DMS 273 (cell line): ENCODE data around the gene MLST8.

ENCODE experiments used
- DNase-seq: peaks from one replicate; lab custom pipeline; 2025; ENCODE audit not compliant: unreplicated experiment; lab: John Stamatoyannopoulos, UW

The MLST8 gene

DNA sequence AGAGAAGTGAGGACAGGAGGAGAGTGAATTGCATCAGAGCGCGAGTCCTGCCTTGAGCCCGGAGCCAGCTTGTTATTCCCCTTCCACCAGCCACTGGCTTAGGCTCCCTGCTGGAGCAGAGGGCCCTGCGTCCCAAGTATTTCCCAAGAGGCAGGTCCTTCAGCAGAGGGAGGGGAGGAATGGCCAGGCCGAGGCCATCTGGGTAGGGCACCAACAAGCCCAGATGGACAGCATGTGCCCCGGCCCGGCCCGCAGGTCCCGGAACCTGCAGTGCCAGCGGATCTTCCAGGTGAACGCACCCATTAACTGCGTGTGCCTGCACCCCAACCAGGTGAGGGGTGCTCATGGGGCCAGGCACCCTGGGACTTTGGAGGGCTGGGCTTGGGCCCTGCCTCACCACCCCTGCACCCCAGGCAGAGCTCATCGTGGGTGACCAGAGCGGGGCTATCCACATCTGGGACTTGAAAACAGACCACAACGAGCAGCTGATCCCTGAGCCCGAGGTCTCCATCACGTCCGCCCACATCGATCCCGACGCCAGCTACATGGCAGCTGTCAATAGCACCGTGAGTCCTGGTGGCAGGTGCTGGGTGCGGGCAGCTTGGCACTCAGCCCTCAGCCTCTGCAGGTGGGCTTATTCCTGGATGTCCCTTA, 1.7 kb downstream of the MLST8 start:
- DNase-seq: no peak

DNA sequence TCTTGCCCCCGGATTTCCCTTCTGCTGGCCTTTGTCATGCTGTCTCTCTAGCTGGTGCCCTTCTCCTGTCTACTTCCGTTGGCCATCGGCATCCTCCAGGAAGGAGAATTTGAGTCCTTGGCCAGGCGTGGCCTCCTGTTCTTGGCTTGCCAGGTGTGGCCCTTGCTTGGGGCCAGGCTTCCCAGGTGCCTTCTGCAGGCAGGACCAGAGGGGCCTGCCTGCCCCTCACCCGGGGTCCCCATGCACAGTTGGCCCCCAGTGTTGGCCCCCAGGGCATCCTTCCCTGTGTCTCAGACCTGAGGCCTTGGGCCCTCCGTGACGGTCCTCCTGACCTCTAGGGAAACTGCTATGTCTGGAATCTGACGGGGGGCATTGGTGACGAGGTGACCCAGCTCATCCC, 2.6 kb downstream of the MLST8 start:
- no peak for DNase-seq

DNA sequence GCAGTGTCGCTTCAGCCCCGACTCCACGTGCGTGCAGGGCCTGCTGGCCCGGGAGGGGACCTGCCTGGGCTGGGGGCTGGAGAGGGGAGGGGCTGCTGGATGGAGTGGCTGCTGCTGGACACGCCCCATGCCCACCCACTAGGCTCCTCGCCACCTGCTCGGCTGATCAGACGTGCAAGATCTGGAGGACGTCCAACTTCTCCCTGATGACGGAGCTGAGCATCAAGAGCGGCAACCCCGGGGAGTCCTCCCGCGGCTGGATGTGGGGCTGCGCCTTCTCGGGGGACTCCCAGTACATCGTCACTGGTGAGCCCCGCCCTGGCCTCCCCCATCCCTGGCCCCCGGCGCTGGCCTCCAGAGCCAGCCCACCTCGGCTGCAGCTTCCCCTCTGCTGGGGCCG, 3.1 kb downstream of the MLST8 start:
- DNase-seq: peak; percentile 52

DNA sequence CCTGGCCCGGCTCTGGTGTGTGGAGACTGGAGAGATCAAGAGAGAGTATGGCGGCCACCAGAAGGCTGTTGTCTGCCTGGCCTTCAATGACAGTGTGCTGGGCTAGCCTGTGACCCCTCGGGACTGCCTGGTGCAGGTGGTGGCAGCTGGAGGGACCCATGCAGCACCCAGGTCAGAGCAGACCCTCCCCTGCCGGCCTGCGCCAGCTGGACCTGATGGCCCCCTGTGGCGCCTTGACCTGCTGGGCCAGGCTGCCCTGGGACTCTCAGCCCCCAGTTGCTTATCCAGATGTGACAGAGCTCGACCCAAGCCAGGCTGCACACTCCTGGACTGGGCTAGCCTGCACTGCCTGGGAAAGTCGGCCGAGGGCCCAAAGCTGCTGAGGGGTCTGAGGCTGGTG, 3.5 kb downstream of the MLST8 start:
- no peak for DNase-seq

DNA sequence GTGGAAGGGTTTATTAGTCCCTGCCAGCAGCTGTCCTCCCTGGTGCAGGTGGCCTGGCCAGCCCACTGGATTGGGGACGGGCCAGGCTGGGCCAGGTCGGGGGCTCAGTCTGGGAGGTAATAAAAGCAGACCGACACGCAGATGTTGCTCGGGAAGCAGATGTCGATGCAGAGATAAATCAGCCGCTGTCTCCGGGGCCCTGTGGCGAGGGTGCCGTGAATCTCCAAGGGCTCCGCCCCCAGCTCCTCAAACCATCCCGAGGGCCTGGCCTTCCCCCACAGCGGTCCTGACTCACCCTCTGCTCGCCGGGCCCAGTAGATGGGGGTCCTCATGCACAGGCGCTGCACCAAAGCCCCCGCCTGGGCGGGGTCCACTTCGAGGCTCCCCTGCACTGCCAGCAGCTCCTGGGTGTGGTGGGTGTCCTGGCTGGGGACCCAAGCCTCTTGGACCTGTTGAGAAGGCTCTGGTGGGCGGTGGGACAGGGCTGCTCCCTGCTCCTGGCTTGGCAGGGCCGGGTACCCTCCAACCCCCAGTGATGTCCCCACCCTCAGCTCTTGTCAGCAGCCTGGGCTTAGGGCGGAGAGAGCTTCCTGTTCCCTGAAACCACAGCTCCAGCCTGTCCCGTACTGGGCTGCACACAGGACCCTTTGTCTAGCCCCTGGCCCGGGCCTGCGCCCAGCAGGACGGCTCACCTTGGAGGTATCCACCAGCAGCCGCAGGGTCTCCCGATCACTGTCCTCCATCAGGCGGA, 4.2 kb downstream of the MLST8 start:
- DNase-seq: peak; percentile 68

DNA sequence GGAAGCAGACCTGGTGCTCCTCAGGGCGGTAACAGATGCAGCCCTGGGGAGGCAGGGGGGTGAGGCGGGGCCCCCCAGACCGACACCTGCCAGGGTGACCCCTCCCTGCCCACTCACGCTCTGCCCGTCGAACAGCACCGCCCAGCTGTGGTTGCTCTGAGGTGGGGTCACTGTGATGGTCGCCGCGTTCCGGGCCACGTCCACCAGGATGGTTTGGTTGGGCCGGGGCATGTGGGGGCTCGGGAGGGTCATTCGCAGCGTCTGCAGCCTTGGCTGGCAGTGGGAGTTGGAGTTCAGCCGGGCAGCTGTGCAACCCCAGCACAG, 4.7 kb downstream of the MLST8 start:
- DNase-seq: no peak

DNA sequence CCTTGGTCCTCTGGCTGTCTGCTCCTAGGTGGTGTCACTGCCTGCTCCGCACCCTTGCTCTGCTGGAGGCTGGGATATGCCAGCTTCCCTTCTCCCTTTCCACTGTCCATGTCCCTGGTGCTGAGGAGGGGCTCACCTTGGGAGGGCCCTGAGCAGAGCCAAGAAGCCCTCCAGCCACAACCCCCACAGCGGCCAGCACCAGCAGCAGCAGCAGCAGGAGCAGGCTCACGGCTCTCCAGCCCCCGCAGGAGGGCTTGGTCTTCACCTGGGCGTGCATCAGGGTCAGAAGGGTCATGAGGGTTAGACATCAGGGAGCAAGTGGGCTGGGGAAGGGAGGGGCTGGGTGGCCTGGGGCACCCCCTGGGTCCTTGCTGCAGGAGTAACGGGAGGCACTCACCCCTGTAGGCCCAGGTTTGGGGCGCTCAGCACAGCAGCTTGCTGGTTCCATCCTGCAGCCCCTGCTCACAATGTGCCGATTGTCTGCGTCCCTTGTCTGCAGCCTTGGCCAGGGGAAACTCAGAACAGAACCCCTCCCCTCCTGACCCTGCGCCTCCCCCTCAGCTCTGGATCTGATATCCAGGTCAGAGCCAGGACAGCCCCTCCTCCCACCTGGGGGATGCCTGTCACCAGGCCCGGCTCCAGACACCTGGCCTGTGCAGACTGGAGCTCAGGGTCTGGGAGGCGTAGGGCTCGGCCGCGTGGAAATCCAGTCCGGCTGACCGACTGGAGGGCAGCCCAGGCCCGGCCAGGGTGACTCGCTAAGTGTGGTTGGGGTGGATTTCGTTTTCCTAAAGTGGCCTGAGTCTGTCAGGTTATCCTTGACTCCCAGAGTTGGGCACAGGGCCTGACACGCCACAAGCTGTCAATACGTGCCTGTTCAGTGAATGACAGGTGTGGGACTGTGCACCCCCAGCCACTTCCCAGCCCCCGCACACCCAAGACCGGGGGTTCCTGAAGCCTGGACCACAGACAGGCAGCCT, 5.4 kb downstream of the MLST8 start, which contains the start of gene BRICD5:
BRICD5 (minus strand) TSS at position 478 of the 980 bp plus-strand sequence; CDS start at position 448, 30 bp downstream.
- no peak for DNase-seq

DNA sequence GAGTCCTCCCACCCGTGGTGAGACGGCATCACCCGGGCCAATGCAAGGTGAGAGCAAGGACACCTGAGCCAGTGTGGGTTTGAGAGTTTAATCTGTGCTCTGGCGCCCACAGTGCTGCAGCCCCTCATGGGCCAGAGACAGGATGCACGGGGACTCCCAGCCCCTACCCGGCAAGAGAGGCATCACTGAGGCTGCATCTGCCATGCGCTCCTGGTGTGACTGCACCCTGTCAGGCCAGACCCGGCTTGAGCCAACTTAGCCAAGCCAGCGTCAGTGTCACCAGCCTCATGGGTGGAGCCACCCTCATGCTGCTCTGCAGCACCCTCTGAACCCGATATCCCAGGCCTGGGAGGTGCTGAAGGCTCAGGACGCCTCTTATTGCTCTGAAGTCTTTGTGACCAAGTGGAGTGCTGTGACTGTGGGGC, 6.7 kb downstream of the MLST8 start:
- no peak for DNase-seq

DNA sequence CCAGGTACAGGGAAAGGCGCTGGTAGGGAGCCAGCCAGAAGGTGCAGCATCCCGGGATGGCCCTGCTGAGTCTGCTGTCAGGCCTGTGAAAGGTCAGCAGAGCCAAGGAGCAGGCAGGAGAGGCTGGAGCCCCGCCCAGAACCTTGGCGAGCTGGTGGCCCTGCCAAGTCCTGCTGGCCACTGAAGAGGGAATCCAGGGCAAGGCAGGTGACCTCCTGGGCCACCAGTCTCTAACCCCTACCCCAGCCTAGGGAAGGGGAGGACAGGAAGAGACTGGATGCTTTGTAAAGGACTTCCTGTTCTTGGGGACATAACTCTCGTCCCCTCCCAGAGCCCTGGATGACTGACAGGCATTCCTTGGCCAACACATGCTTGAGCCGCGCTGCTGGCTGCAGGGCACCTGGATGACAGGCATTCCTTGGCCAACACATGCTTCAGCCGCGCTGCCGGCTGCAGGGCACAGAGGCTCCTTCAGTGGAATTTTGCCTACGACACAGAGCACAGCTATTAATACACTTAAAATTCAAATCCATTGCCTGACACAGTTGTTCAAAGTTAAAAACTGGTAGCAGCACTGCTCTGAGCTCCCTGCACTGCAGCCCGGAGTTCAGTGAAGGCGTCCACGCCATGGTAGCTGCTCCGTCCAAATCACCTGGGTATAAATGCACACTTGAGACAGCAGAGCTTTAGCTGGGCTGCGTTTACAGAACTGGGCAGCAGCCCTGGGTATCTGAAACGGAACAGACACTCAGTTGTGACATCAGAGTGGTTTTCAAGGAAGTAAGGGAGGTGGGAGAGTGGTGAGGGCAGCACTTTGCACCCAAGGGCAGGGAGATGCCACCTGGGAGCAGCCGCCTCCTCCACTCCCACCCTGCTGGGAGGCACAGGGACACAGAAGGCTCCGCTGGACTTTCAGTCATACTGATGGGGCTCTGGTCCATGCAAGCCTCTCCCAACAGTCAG, 7.4 kb downstream of the MLST8 start:
- peak; percentile 51 for DNase-seq

DNA sequence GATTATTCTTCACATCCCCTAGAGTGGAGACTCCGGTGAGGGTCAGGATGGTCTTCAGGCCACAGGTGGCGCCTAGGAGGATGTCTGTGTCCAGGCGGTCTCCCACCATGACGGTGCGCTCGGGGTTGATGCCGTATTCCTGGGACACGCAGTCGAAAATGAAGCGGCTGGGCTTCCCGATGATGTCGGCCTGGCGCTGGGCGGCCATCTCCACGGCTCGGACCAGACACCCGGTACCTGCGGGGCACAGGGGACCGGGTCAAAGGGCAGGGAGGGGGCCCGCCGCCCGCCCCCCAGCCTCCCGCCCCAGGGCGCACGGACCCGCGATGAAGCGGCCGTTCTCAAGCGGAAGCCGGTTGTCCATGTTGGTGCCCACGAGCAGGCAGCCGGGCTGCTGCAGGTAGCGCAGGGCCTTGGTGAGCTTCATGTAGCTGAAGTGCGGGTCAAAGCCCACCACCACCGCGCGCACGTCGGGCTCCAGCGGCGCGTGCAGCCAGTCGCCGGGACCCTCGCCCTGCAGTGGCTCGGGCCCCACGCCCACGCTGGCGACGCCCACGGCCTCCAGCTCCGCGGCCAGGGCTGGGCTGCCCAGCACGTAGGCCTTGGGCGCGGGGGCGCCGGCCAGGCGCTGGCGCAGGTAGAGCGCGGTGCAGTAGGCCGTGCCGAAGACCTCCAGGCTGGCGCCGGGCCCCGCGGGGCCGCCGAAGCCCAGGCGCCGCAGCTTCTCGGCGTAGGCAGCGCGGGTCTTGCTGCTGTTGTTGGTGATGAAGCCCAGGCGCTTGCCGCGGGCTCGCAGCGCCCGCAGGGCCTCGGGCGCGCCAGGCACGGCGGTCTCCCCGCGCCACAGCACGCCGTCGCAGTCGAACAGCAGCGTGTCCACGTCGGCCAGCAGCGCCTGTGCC, 8.8 kb downstream of the MLST8 start:
- DNase-seq: peak; percentile 76

DNA sequence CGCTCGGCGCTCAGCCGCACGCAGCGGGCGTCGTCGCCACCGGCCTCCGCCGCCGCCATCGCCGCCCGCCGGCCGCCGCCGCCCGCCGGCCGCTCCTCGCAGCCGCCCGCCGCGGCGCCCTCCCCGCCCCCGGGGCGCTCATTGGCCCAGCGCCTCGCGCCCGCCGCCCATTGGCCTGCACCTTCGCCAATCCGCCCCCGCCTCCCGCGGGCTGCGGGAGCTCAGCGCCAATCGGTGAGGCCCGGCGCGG, 9.4 kb downstream of the MLST8 start, which contains the start of gene PGP:
PGP (minus strand) TSS at position 122 of the 250 bp plus-strand sequence; CDS start at position 59, 63 bp downstream.
- no peak for DNase-seq

DNA sequence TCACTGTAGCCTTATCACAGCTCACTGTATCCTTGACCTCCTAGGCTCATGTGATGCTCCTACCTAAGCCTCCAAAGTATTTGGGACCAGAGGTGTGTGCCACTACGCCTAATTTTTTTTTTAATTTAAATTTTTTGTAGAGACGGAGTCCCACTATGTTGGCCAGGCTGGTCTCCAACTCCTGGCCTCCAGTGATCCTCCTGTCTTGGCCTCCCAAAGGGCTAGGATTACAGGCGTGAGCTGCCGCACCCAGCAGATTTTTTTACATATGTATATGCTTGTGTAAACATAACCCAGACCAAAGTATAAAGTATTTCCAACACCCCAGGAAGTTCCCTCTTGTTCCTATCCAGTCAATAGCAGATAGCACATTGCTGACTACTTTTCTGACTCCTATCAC, 11.1 kb downstream of the MLST8 start:
- DNase-seq: no peak

DNA sequence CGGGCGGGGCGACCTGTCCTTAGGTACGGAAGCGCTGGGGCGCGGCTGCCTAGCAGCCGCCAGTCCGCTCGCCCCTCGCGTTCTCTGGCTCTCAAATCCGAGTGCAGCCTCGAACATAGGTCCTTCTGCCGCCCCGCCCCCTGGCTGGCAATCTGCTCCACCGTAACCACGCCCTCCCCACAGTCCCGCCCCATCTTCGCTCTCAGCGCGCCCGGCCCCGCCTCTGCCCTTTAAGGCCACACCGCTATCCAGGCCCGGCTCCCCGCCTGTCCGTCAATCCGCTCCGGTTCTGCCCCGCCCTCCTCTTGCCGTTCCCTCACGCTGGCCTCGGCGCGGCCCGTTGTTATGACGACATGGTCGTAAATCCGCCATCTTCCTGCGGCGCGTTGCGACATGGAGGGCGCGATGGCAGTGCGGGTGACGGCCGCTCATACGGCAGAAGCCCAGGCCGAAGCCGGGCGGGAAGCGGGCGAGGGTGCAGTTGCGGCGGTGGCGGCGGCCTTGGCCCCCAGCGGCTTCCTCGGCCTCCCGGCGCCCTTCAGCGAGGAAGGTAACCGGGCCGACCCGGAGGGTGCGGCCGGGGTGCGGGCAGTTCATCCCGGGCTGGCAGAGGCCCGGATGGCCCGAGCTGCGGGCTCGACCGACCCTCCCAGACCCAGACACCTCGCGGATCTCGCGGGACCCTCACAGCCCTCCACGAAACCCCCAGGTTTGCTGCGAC, 18.1 kb downstream of the MLST8 start, which contains the start of gene E4F1:
E4F1 (plus strand) TSS at position 371 of the 721 bp plus-strand sequence; CDS start at position 394, 23 bp downstream.
- peak; percentile 100 for DNase-seq

DNA sequence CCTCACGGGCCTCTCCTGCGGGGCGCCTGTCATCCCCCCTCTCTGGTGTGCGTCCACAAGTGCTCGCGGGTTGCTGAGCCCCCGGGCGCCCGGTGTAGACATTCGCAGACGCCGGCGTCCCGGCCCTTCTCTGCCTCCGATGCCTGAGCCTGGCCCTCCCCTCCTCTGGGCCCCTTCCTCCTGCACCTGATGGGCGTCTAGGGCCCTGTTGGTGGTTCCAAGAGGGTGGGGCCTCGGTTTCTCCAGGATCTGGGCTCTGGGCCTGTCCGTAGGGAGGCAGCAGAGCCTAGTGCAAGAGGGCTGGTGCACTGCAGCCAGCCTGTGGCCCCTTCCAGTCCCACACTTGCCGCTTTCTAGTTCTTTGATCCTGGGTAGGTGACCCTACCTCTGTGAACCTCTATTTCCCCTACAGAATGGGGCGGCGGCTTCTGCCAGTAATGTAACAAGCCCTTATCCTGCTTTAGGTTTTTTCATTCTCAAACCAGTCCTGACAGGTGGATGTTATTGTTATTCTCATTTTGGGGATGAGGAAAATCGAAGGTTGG, 18.8 kb downstream of the MLST8 start:
- peak; percentile 76 for DNase-seq

DNA sequence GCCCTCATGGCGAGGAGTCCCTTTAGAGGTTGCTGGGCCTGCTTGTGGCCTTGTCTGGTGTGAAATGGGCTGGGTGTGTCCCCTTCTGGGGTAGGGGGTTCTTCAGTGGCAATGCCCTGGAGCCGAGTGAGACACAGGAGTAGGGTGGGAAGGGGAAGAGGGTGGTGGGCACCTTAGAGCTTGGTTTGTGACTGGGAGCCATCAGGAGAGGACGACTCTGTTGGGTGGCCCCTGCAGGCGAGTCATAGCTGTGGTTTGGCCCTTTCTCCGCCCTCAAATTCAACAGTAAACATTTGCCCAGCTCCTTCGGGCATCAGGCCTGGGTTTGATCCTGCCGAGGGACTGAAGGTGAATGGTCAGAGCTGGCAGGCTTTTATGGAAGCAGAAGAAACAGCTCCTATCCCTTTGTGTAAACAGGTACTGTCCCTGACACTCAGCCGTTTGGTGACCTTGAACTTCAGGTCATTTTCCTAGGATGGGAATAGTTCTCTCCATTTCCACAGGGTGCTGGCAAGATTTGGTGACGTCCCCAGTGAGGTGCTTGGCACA, 21.1 kb downstream of the MLST8 start:
- DNase-seq: no peak

DNA sequence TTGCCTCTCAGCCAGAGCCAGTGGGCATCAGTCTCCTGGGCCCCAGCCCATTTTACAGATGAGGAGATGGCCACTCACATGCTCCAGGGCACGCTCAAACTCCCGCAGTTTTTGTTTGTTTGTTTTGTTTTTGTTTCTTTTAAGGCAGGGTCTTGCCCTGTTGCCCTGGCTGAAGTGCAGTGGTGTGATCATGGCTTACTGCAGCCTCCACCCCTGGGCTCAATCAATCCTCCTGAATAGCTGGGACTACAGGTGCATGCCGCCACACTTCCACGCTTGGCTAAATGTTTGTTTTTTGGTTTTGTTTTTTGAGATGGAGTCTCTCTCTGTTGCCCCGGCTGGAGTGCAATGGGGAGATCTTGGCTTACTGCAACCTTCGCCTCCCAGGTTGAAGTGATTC, 21.7 kb downstream of the MLST8 start:
- DNase-seq: no peak

DNA sequence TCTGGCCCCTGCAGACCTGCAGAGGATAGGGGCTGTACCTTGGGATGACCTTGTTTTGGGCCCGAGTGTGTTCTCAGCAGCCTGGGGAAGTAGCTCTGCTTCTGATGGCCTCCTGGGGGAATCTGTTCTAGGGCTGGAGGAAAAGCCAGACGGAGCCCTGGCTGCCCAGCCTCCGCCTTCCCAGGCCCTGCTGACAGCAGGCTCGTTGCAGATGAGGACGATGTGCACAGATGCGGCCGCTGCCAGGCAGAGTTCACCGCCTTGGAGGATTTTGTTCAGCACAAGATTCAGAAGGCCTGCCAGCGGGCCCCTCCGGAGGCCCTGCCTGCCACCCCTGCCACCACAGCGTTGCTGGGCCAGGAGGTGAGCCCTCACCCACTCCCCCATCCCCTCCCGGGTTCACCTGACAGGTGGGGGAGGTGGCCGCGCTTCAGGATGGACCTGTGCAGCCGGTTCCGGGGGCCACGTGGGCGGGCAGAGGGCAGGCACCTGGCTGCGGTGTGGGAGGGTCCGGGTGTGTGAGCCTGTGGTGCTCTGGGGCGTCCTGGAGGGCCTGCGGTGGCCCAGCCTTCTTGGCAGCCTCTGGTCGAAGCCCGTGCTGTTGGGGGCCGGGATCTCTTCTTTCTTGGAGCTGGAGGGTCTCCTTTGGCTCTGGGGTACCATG, 23.0 kb downstream of the MLST8 start:
- DNase-seq: no peak

DNA sequence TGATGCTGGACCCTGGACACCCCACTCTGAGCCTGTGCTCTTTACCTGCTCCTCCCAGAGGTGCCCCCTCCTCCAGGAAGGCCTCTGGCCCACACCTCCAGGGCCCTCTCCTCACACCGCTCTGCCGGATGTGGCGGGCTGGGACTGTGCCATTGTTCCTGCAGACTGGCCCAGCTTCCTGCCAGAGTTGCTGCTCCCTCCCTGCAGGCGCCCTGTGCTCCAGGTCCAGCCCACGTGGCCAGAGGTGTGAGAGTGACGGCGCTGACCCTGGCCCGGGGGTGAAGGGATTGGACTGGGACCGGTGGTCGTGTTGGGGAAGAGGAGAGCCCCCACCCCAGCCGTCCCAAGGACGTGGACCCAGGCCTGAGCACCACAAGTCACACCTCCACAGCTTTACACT, 23.8 kb downstream of the MLST8 start:
- DNase-seq: no peak
